Measurements from ENCODE around the gene AUNIP. TPM values are rescaled to one million over a fixed set of nuclear protein-coding genes. Genes with fewer than 3 reads are reported as not detected.

Gene AUNIP
- polyA plus RNA-seq, 2 of the 4 experiments (the other 2 are of a cell fraction), result 6.5 to 8.4 TPM

DNA sequence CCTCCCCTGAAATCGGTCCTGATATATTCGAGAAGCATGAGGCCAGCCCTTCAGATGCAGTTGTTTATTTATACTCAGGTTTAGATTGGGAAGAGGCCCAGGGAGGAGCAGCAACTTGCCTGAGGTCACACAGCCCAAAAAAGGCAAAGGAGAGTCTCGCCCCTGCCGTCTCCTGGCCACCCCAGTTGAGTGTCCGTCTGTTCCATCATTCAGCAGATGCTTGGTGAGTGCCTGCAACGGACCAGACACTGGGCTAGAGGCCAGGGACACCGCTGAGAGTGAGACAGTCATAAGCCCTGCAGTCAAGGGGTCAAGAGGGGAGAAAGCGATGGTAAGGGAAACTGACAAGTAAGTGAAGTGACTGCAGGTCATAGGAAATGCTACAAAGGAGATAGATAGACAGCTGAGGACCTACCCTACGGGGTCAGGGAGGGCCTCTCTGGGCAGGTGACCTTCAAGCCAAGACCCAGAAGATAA, 74.6 kb downstream of the AUNIP start:
- DNase-seq (ENCODE audit: low read depth in 1 of 2, low spot score in 1 of 2), result no peak
- Histone ChIP-seq H3K27ac (no peak overlapping the region), H3K4me3 (no peak overlapping the region), H3K4me2 (no peak overlapping the region), H3K9me3 (no peaks in the 10 kb centered on the region), H3K4me1 (peaks cover 17% of the 10 kb centered on the region)
- ChIA-PET CTCF (no interaction called here), POLR2A (no interaction called here)
- FAIRE-seq, result no peak
- no peak for ATAC-seq
- TF ChIP-seq ZSCAN20 (CRISPR knock-in tag; IDR thresholded peaks at IDR 0.05) (no peak), CBX2 (IDR thresholded peaks at IDR 0.05; ENCODE audit: borderline replicate concordance, low read depth) (no peak), RAD21 (conservative IDR thresholded peaks at IDR 0.05 in 1 of 2, IDR thresholded peaks at IDR 0.05 in 1 of 2) (no peak), RARB (CRISPR knock-in tag; IDR thresholded peaks at IDR 0.05) (no peak), ESRRA (IDR thresholded peaks at IDR 0.05; ENCODE audit: borderline replicate concordance, low read length) (no peak), KDM5A (IDR thresholded peaks at IDR 0.05) (no peak), NPAS2 (CRISPR knock-in tag; IDR thresholded peaks at IDR 0.05; ENCODE audit: borderline replicate concordance) (no peak), MYC (IDR thresholded peaks at IDR 0.05; ENCODE audit: borderline replicate concordance, low read length) (no peak), HOXB5 (CRISPR knock-in tag; IDR thresholded peaks at IDR 0.05) (no peak), NFE2L2 (conservative IDR thresholded peaks at IDR 0.05; ENCODE audit: low read length) (no peak), JUNB (IDR thresholded peaks at IDR 0.05) (no peak), TP53 (CRISPR knock-in tag; IDR thresholded peaks at IDR 0.05) (no peak), NR3C1 (IDR thresholded peaks at IDR 0.05) (no peak), RFX5 (IDR thresholded peaks at IDR 0.05) (no peak), CEBPB (IDR thresholded peaks at IDR 0.05) (no peak), BHLHE40 (IDR thresholded peaks at IDR 0.05; ENCODE audit: low read depth, low read length) (no peak), PHF8 (IDR thresholded peaks at IDR 0.05; ENCODE audit: borderline replicate concordance, low read depth) (no peak)
- TF ChIP-seq, protein P1, sequence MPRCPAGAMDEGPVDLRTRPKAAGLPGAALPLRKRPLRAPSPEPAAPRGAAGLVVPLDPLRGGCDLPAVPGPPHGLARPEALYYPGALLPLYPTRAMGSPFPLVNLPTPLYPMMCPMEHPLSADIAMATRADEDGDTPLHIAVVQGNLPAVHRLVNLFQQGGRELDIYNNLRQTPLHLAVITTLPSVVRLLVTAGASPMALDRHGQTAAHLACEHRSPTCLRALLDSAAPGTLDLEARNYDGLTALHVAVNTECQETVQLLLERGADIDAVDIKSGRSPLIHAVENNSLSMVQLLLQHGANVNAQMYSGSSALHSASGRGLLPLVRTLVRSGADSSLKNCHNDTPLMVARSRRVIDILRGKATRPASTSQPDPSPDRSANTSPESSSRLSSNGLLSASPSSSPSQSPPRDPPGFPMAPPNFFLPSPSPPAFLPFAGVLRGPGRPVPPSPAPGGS (IDR thresholded peaks at IDR 0.05), result no peak
- TF ChIP-seq, protein P2, sequence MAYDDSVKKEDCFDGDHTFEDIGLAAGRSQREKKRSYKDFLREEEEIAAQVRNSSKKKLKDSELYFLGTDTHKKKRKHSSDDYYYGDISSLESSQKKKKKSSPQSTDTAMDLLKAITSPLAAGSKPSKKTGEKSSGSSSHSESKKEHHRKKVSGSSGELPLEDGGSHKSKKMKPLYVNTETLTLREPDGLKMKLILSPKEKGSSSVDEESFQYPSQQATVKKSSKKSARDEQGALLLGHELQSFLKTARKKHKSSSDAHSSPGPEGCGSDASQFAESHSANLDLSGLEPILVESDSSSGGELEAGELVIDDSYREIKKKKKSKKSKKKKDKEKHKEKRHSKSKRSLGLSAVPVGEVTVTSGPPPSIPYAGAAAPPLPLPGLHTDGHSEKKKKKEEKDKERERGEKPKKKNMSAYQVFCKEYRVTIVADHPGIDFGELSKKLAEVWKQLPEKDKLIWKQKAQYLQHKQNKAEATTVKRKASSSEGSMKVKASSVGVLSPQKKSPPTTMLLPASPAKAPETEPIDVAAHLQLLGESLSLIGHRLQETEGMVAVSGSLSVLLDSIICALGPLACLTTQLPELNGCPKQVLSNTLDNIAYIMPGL (CRISPR knock-in tag; IDR thresholded peaks at IDR 0.05; ENCODE audit: borderline replicate concordance), result no peak
- TF ChIP-seq, protein P3, sequence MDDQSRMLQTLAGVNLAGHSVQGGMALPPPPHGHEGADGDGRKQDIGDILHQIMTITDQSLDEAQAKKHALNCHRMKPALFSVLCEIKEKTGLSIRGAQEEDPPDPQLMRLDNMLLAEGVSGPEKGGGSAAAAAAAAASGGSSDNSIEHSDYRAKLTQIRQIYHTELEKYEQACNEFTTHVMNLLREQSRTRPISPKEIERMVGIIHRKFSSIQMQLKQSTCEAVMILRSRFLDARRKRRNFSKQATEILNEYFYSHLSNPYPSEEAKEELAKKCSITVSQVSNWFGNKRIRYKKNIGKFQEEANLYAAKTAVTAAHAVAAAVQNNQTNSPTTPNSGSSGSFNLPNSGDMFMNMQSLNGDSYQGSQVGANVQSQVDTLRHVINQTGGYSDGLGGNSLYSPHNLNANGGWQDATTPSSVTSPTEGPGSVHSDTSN (IDR thresholded peaks at IDR 0.05), result no peak
- WGBS (ENCODE audit: missing lambda C conversion rate), result 75% methylated on average over 9 of the region's 9 CpGs

Small RNA genes within 50 kb of the gene (small RNA-seq; reads per million reads assigned to genes)
- gene AL033528.1 (0 reads per million in 6 experiments), gene RF00019 (0 reads per million in 6 experiments), gene SNRPFP2 (0 reads per million in 6 experiments)

Other genes with a start within 250 kb of the AUNIP start
- 0.22 and 0.41 TPM in 2 replicates for gene MAN1C1, start 242.7 kb downstream of the AUNIP start, polyA plus RNA-seq (2011; rRNA removed)
- 0.20 to 0.29 TPM (median 0.27 TPM) in 3 replicates for gene MAN1C1, start 242.7 kb downstream of the AUNIP start, polyA plus RNA-seq (2017; fragmentation: RNase III; extraction: RNeasy Plus Mini Kit Qiagen cat#74134 plus additional on column Dnase treatment)
- gene SELENON, start 59.3 kb downstream of the AUNIP start, polyA plus RNA-seq (2011; rRNA removed), result 16.6 and 30.1 TPM in 2 replicates
- 38.8 to 41.1 TPM (median 40.0 TPM) in 3 replicates for gene SELENON, start 59.3 kb downstream of the AUNIP start, polyA plus RNA-seq (2017; fragmentation: RNase III; extraction: RNeasy Plus Mini Kit Qiagen cat#74134 plus additional on column Dnase treatment)
- gene MTFR1L, start 39.5 kb downstream of the AUNIP start, polyA plus RNA-seq (2011; rRNA removed), result 26.1 and 33.0 TPM in 2 replicates
- 24.7 to 26.1 TPM (median 25.9 TPM) in 3 replicates for gene MTFR1L, start 39.5 kb downstream of the AUNIP start, polyA plus RNA-seq (2017; fragmentation: RNase III; extraction: RNeasy Plus Mini Kit Qiagen cat#74134 plus additional on column Dnase treatment)
- gene PAQR7, start 16.3 kb upstream of the AUNIP start, polyA plus RNA-seq (2011; rRNA removed), result 2.3 and 3.4 TPM in 2 replicates
- 5.9 to 6.4 TPM (median 6.0 TPM) in 3 replicates for gene PAQR7, start 16.3 kb upstream of the AUNIP start, polyA plus RNA-seq (2017; fragmentation: RNase III; extraction: RNeasy Plus Mini Kit Qiagen cat#74134 plus additional on column Dnase treatment)
- gene STMN1, start 47.0 kb upstream of the AUNIP start, polyA plus RNA-seq (2011; rRNA removed), result 75.3 and 82.4 TPM in 2 replicates
- 145 to 177 TPM (median 147 TPM) in 3 replicates for gene STMN1, start 47.0 kb upstream of the AUNIP start, polyA plus RNA-seq (2017; fragmentation: RNase III; extraction: RNeasy Plus Mini Kit Qiagen cat#74134 plus additional on column Dnase treatment)
- gene PAFAH2, start 138.6 kb upstream of the AUNIP start, polyA plus RNA-seq (2011; rRNA removed), result 13.7 and 13.8 TPM in 2 replicates
- 6.3 to 7.1 TPM (median 7.0 TPM) in 3 replicates for gene PAFAH2, start 138.6 kb upstream of the AUNIP start, polyA plus RNA-seq (2017; fragmentation: RNase III; extraction: RNeasy Plus Mini Kit Qiagen cat#74134 plus additional on column Dnase treatment)
- 0.03 and 0.09 TPM in 2 replicates for gene EXTL1, start 162.3 kb upstream of the AUNIP start, polyA plus RNA-seq (2011; rRNA removed)
- 0.04 to 0.07 TPM in 2 of 3 replicates, not detected in the other for gene EXTL1, start 162.3 kb upstream of the AUNIP start, polyA plus RNA-seq (2017; fragmentation: RNase III; extraction: RNeasy Plus Mini Kit Qiagen cat#74134 plus additional on column Dnase treatment)
- not detected in 2 replicates for gene SLC30A2, start 186.7 kb upstream of the AUNIP start, polyA plus RNA-seq (2011; rRNA removed)
- gene SLC30A2, start 186.7 kb upstream of the AUNIP start, polyA plus RNA-seq (2017; fragmentation: RNase III; extraction: RNeasy Plus Mini Kit Qiagen cat#74134 plus additional on column Dnase treatment), result not detected in 3 replicates
- not detected in 2 replicates for gene TRIM63, start 208.2 kb upstream of the AUNIP start, polyA plus RNA-seq (2011; rRNA removed)
- gene TRIM63, start 208.2 kb upstream of the AUNIP start, polyA plus RNA-seq (2017; fragmentation: RNase III; extraction: RNeasy Plus Mini Kit Qiagen cat#74134 plus additional on column Dnase treatment), result not detected in 3 replicates

All from A549 (cell line).